HL-60/S4 treated with phorbol 12-myristate 13-acetate at 8.2 ng/mL for 4 days and 3 days (cell line): ENCODE measurements around the gene ADARB2.

Experiments
- in situ Hi-C: fragments of 300-500 bp; cut with MboI; formaldehyde crosslinking; loops from 2 replicates; pipeline ENCODE4 v1.15.0; 2022; ENCODE audit warnings: low sequenced_read_pairs

ADARB2 gene

GRCh38 chr10:1301143-1301542 is 436.2 kb downstream of the ADARB2 start:
- in situ Hi-C loops, result no loop called here

DNA sequence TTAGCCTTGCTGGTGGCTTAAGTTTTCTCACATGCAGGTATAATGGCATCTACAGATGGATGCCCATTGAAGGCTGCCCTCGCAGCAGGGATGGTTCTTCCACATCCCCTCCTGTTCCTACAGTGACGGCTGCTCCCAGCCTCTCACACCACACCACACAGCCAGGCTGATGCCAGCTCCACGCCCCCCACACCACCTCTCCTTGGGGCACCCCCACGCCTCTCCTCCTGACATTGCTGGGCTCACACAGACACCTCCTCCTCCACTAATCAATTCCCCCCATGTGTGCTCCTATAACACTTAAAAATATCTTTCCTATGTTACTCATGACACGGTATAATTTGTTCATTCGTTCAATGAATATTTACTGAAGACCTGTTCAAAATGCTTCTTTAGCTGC is 437.1 kb downstream of the ADARB2 start:
- in situ Hi-C loops, result no loop called here

DNA sequence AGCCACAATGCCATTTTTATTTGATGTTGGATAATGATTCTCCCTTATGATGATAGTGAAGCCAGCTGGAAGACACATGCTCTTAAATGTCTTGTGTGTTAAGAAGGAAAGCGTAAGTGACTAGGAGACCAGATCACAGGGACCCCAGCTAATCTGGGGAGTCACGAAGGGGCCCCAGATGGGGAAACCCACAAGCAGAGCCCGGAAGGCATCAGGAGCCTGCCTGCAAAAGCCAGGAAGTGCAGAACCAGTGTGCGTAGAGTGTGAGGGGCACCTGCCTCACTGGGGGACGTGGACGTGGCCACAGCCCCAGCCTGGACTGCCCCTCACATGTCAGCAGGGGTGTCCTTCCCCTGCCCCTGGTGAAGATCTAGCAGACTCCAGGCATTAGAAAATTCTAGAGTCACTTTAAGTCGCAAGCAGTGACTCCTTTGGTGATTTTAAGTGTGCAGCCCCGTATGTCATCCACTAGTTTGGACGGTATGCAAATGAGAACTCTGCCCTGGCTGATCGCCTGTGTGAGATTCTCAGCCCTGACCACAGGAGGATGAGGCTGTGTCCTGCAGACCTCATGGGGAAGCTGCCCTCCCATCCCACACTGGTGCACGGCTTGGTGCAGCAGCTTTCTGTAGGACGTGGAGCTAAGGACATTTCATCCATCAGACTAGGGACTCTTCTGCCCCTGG is 438.1 kb downstream of the ADARB2 start:
- in situ Hi-C loops, result no loop called here

GRCh38 chr10:1297566-1298301 is 439.6 kb downstream of the ADARB2 start:
- in situ Hi-C loops, result no loop called here

DNA sequence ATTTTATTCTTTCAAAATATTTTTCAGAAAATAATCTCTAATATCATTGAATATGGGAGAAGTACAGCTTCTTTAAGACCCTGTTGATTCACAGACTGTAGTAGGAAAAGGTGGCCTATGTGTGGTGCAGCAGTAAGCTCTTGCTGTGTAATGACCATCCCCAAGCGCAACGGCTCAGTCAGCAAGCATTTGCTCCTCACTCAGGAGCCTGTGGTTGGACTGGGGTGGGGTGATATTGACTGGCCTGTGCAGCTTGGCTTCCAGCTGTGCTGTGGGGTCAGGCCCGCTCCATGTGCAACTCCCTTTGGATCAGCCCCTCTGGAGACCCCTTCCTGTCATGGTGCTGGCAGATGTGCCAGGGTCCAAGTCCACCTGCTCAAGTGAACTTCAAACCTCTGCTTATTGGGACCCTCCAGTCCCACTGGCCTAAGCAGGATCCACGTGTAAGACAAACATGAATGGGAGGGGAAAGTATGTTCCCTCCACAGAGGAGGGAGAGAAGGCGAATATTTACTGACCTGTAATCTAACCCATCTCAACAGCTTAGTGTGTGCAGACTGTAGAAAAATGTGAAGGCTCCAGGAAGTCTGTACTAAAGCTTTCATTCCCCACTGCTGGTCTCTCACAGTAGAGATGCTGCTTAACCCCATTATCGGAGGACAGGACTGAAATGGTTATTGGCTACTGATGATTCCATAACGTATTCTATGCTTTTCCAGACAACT is 441.4 kb downstream of the ADARB2 start:
- in situ Hi-C loops, result no loop called here

DNA sequence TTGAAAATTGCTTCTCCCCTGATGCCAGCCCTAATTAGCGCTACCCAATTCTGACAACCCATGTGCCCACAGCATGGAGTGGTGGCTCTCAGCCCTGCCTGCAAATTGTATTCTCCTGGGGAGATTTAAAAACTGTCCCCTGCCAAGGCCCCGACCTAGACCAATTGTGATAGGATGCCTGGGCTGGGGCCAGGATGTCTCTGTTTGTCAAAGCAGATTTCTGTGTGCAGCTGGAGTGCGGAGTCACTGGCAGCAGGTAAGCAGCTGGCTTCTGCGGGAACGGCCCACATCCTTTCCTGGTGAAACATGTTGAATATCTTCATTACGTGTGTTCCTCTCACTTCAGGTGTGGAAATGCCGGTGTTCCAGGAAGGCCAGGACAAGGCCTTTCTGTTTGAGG is 442.6 kb downstream of the ADARB2 start:
- in situ Hi-C loops, result no loop called here

DNA sequence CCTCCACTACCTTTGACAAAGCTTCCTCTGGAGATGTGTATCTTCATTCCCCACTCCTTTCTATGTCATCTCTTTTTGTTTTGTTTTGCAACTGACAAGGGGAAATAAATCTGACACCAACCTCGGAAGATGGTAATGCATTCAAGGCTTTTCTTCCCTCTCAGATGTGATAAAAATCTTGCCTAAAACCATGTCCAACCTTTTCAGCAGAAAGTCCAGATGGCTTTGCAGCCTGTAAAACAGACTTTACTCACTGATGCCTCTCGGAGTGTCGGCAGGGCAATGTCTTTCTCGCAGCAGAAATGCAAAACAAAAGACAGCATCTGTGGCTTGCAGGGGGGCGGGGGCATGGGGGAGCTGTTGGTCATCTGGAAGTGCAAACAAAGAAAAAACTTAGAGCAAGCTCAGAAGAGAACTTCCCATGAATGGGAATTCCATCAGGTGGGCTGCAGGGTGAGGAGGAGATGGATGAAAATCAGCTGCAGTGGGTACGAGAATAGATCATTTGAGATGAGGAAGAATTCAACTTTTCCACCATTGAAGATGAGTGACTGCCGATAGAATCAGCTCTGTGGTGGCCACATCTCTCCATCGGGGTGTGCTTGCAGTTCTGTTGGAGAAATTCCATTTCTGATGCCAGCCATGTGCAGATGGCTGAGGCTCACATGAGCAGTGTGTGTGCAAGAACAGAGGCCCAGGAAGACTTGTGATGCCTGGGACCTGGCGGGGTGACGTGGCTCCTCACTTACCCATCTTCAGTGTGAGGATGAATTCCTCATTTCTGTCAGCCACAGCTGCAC is 443.5 kb downstream of the ADARB2 start:
- in situ Hi-C loops, result no loop called here

DNA sequence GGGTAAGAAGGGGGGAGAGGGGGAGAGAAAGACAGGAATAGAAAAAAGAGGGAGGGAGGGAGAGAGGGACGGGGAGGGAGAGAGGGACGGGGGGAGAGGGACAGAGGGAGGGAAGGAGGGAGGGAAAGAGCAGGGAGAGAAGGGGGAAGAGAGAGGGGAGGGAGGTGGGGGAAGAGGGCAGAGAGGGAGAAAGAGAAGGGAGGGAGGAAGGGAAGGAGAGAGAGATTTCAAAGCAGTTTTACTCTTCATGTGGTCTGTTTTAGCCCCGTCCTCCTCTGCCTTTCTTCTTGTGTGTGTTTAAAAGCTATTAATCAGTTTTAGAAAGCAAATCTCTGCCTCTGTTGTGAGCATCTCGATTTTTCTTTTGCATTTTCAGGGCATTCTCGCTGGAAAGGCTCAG is 444.2 kb downstream of the ADARB2 start:
- in situ Hi-C loops, result no loop called here

DNA sequence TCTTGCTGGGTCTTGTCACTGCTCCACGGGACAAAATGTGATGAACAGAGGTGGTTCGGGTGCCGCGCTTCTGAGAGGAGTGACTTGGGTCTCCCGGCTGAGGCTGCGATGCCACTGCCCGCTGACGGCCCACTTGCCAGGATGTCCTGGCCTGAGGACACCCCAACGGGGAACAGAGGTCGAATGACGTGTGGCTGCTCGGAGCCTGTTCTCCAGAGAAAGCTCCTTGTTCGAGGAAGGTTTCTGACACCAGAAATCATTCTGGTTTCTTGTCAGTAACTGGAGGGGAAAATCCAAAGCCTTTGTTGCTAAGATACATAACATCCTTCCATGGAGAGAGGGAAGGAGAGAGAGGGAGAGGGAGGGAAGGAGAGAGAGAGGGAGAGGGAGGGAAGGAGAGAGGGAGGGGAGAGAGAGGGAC is 444.7 kb downstream of the ADARB2 start:
- in situ Hi-C loops, result no loop called here

DNA sequence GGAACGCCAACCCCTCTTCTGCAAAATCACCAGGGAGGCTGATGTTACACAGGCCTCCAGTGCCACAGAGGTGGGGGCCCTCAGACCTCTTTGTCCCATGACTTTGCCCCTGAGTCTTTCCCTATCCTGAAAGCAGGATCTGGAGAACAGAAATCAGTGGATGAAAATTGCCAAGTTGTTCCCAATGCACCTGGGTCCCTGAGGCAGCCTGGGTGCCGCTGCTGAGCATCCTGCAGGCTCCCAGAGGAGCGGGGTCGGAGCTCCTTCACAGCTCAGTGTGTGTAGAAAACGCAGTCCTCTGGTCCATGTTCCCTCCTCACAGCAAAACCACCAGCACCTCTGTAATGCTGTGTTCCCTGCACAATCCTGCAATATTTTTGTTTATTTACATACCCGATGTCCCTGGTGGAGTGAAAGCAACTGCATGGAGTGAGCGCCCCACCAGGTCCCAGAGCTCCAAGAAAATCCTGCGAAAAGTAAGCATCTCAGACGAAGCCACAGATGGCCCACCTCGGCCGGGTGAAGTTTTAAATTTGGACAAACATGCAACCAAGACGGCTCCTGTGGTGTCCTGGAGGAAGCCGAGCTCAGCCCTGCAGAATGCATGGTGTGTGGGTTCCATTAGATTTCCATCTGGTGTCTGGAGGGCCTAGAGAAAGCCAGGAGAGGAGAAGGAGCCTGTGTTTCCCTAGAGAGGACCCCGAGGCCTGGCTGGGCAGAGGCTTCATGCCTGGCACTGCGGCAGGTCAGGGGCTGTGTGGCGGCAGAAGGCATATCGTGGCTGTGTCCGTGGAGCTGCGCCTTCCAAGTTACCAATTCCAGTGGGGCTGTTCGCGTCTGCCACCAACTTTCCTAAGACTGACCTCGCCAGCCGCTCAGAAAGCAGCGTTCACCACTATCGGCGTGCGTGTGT is 445.9 kb downstream of the ADARB2 start:
- in situ Hi-C loops, result no loop called here

DNA sequence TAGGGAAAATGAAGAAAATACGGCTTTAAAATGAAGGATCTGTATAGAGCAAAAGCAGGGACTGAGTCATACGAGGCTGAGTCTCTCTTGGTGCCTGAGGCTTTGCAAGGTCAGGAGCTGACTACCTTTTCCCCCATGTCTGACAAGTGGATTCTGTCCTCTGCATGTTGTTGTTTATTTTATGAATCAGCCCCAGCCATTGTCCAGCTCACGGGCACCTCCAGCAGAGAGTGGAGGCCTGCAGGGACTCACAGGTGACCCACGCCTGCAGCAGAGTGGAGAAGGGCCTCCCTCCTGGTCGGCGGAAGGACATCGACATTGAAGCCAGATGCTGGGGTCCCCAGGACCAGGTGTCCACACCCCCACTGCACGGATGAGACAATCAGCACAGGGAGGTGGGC is 447.3 kb downstream of the ADARB2 start:
- in situ Hi-C loops, result no loop called here

- in situ Hi-C loops, result no loop called here
Measured at GRCh38 chr10:1289591-1289990, 447.7 kb downstream of the ADARB2 start.

- in situ Hi-C loops, result no loop called here
Measured at GRCh38 chr10:1287971-1288401, 449.3 kb downstream of the ADARB2 start.

GRCh38 chr10:1287487-1287886 is 449.8 kb downstream of the ADARB2 start:
- in situ Hi-C loops, result no loop called here

DNA sequence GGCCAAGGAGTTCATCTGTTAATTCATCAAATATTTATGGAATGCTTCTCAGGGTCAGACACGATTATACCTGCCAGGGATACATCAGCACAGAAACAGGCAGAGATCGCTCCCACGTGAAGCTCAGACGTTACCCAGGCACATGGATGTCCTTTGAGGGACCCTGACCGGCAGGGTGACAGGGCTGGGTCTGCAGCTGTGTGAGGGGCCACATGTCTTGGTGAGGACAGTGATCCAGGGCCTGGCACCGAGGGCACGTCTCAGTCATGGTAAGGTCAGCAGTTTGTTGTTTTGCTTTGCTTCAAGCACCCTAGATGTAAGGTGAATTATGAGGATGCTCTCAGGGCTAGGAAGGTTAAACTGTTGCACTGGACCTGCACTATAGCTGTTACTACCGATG is 453.2 kb downstream of the ADARB2 start:
- in situ Hi-C loops, result no loop called here

DNA sequence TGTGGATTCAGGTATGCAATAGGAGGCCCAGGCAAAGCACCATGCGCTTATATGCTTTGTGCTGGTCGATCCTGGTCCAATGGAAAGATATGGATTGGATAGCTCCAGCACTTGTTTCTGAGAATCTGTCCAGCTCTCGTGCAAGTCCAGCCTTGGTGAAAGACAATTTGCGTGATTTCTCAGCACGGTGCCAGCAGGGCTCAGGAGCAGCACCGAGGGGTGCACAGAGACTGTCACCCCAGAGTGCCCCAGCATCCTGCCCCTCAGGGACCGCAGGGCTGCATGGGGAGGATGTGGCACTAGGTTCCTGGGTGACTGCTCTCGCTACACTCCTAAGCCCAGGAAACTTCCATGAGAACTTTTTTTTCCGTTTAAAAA is 455.9 kb downstream of the ADARB2 start:
- in situ Hi-C loops, result no loop called here

DNA sequence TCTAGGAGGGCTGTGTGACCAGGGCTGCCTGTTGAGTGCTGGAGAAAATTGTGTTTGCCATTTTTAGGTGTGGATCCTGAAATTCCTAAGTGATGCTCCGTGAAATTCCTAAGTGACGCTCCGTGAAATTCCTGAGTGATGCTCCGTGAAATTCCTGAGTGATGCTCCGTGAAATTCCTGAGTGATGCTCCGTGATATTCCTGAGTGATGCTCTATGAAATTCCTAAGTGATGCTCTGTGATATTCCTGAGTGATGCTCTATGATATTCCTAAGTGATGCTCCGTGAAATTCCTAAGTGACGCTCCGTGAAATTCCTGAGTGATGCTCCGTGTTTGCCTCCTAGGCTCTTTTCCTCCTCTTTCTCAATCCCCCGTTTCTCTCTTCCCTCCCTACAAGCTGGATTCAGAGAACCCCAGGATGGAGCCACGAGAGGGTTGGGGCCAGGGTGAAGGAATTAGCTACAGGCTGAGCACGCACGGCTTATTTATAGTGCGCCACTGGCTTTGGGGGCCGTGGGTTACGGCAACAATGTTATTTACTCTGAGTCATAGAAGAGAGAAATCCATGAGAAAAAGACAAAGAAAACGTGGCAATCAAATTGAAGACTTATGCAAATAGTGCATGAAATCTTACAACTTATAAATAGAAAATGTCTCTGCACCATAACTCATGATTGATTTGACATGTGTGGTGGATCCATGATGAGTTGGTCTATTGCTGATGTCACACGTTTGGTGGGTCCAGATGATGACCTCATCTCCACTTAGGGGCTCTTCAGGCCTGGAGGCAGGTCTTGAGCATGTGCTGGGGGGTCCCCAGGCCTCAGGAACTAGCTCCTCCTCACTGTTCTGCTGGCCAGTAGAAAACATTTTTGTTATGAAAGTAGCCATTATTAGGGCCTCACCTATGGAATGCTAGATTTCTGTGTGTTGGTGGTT is 456.6 kb downstream of the ADARB2 start:
- in situ Hi-C loops, result no loop called here

GRCh38 chr10:1278306-1278705 is 459.0 kb downstream of the ADARB2 start:
- in situ Hi-C loops, result no loop called here
